ENCODE results near the gene EHBP1.
"Not testable (repeated sequence)": the region's sequence is repeated elsewhere in the genome, so short reads cannot be mapped to it uniquely, and the experiment has no call there.

EHBP1 gene

GRCh38 chr2:63054841-63055225, 349.3 kb downstream of the EHBP1 start:
- no peak for DNase-seq

GRCh38 chr2:63055226-63056106, 350.0 kb downstream of the EHBP1 start:
- peak; percentile 72 for DNase-seq

GRCh38 chr2:63056107-63057050, 350.9 kb downstream of the EHBP1 start:
- peak; percentile 82 for DNase-seq

GRCh38 chr2:63057249-63058143, 352.0 kb downstream of the EHBP1 start:
- peak; percentile 75 for DNase-seq

- DNase-seq: peak; percentile 87
These were observed 352.8 kb downstream of the EHBP1 start for GRCh38 chr2:63058144-63058920.

- DNase-seq: peak; percentile 67
These were observed 353.6 kb downstream of the EHBP1 start for GRCh38 chr2:63058921-63059792.

GRCh38 chr2:63059793-63060471, 354.4 kb downstream of the EHBP1 start:
- DNase-seq: peak; percentile 78

- no peak for DNase-seq
These were observed 355.0 kb downstream of the EHBP1 start for GRCh38 chr2:63060472-63060991.

- DNase-seq: no peak
These were observed 358.7 kb downstream of the EHBP1 start for GRCh38 chr2:63064197-63064596.

GRCh38 chr2:63064661-63065060, 359.1 kb downstream of the EHBP1 start:
- no peak for DNase-seq

GRCh38 chr2:63066265-63066664, 360.8 kb downstream of the EHBP1 start:
- no peak for DNase-seq

GRCh38 chr2:63066838-63067237, 361.3 kb downstream of the EHBP1 start:
- DNase-seq: no peak

- DNase-seq: no peak
These were observed 366.2 kb downstream of the EHBP1 start for GRCh38 chr2:63071664-63072063.

- no peak for DNase-seq
These were observed 368.5 kb downstream of the EHBP1 start for GRCh38 chr2:63073994-63074393.

- not testable (repeated sequence) for DNase-seq
These were observed 368.9 kb downstream of the EHBP1 start for GRCh38 chr2:63074399-63074798.

GRCh38 chr2:63078852-63079606, 373.5 kb downstream of the EHBP1 start:
- no peak for DNase-seq

GRCh38 chr2:63081404-63081803, 375.9 kb downstream of the EHBP1 start:
- DNase-seq: no peak

GRCh38 chr2:63086687-63087086, 381.2 kb downstream of the EHBP1 start:
- no peak for DNase-seq

- no peak for DNase-seq
These were observed 386.9 kb downstream of the EHBP1 start for GRCh38 chr2:63092401-63092800.

All from eye (tissue), 1 donor.